Fibroblast of mammary gland (primary cell): ENCODE data around the gene KCNRG.

Source experiments
- DNase-seq: peaks from one replicate; pipeline ENCODE4 v3.0.0-alpha.2; 2010; ENCODE audit warnings: low read depth
- H3K4me3 ChIP-seq: 2 replicates; pipeline ENCODE4 v1.5.1; 2011; ENCODE audit warnings: low read depth, mild to moderate bottlenecking, low read length, moderate library complexity; ENCODE audit not compliant: control insufficient read depth
- CTCF ChIP-seq: conservative IDR thresholded peaks from 2 replicates; pipeline ENCODE4 v1.5.1; 2011; ENCODE audit warnings: low read depth, low read length, inconsistent platforms; ENCODE audit not compliant: control insufficient read depth, insufficient read depth

Gene KCNRG

DNA sequence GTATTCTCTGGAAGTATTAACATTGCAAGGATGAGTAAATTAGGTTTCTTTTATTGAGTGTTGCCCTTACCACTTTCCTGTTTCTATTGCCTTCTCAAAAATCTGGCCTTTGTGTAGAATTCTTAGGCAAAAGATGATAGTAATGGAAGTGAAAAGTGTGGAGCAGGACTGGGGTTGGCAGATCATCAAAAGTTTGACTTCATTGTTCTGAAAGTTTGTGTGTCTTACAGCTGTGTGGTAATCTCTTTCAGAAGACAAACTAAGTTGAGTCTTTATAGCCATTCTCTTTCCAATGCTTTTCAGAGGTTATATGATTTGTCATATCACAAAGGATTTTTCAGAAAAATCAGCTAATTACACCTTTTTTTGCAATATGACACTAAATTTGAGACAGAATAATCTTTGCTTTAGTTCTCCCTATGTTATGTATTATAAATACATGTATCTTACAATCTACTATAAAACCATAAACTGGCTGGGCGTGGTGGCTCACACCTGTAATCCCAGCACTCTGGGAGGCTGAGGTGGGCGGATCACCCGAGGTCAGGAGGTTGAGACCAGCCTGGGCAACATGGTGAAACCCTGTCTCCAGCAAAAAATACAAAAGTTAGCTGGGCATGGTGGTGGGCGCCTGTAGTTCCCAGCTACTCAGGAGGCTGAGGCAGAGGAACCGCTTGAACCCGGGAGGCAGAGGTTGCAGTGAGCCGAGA is 8.7 kb upstream of the KCNRG start:
- no peak for TF ChIP-seq CTCF
- DNase-seq = peak; percentile 51
- H3K4me3 ChIP-seq = no peak overlapping the region

DNA sequence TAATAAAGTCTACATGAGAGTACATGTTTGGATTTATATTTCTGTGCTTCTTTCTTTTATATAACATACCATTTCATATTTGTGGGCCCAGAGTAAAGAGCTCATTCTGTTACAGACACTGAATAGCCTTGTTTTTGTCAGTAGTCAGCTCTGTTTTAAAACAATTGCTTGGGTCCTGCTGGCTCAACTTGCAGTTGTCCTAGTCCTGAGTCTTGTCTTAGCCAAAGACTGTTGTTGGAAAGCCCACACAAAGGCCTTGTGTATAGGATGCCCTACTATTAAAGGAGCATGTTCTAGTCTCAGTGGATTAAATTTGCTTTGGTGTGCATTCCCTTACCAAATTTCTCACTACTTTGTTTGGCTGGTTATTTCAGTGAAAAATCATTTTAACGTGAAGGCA is 3.8 kb upstream of the KCNRG start:
- no peak for TF ChIP-seq CTCF
- no peak for DNase-seq
- no peak overlapping the region for H3K4me3 ChIP-seq

DNA sequence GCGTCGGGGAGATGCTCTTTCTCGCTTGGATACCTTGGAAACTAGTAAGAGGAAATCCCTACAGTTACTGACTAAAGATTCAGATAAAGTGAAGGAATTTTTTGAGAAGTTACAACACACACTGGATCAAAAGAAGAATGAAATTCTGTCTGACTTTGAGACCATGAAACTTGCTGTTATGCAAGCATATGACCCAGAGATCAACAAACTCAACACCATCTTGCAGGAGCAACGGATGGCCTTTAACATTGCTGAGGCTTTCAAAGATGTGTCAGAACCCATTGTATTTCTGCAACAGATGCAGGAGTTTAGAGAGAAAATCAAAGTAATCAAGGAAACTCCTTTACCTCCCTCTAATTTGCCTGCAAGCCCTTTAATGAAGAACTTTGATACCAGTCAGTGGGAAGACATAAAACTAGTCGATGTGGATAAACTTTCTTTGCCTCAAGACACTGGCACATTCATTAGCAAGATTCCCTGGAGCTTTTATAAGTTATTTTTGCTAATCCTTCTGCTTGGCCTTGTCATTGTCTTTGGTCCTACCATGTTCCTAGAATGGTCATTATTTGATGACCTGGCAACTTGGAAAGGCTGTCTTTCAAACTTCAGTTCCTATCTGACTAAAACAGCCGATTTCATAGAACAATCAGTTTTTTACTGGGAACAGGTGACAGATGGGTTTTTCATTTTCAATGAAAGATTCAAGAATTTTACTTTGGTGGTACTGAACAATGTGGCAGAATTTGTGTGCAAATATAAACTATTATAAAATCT is 2.7 kb upstream of the KCNRG start:
- H3K4me3 ChIP-seq = no peak overlapping the region
- no peak for TF ChIP-seq CTCF
- peak; percentile 23 for DNase-seq

GRCh38 chr13:50014386-50014785 is 858 bp upstream of the KCNRG start:
- TF ChIP-seq CTCF = no peak
- no peak overlapping the region for H3K4me3 ChIP-seq
- no peak for DNase-seq

GRCh38 chr13:50015750-50016149 is 506 bp downstream of the KCNRG start:
- DNase-seq = no peak
- H3K4me3 ChIP-seq = no peak overlapping the region
- no peak for TF ChIP-seq CTCF

- H3K4me3 ChIP-seq = no peak overlapping the region
- peak; percentile 61 for DNase-seq
- no peak for TF ChIP-seq CTCF
These were observed 1.2 kb downstream of the KCNRG start for GRCh38 chr13:50016444-50016843.
